Esophagus muscularis mucosa (tissue), 3 donors: ENCODE data around the gene PHLDA2.

Experiments used
- CTCF ChIP-seq, 3 experiments: fragments of 200-600 bp in 2 of 3; fragments of 450-650 bp in 1 of 3; sonication (generic) in 2 of 3; IDR thresholded peaks; one replicate each; pipeline ENCODE4 v1.5.1; 2017 to 2019; ENCODE audit warnings: antibody characterized with exemption in 3 of 3, mild to moderate bottlenecking in 2 of 3, moderate library complexity in 1 of 3
- POLR2A ChIP-seq: fragments of 450-650 bp; IDR thresholded peaks from one replicate; pipeline ENCODE4 v1.6.1; 2017; ENCODE audit warnings: antibody characterized with exemption, moderate library complexity, mild to moderate bottlenecking, low read depth

- TF ChIP-seq CTCF (IDR thresholded peaks at IDR 0.05) (no peak), POLR2A (no peak)
These were observed 2.8 kb upstream of the PHLDA2 start for GRCh38 chr11:2931771-2932738.
